GM10248 (cell line): ENCODE measurements around the gene FNDC5.

Experiments used
- CTCF ChIA-PET: fragments of 300-600 bp; sonication (Branson Sonifier 250); formaldehyde crosslinking; extraction: SDS; loops from one replicate; lab custom pipeline; 2021; ENCODE audit warnings: antibody characterized with exemption; lab: Yijun Ruan, JAX
- POLR2A ChIA-PET: fragments of 350-650 bp; sonication (Branson Sonifier 250); formaldehyde crosslinking; extraction: SDS; loops from one replicate; lab custom pipeline; 2020; ENCODE audit warnings: antibody characterized with exemption; lab: Yijun Ruan, JAX
- DNase-seq: peaks from one replicate; pipeline ENCODE4 v3.0.0; 2012; ENCODE audit errors: extremely low spot score
- TF ChIP-seq, protein P1 (sequence below): IDR thresholded peaks from 2 replicates; pipeline ENCODE4 v1.5.1; 2012; ENCODE audit warnings: mild to moderate bottlenecking, low read depth; ENCODE audit errors: extremely low read depth, missing control alignments, control extremely low read depth

The FNDC5 gene

GRCh38 chr1:32881291-32881690 lies 10.6 kb upstream of the FNDC5 start:
- TF ChIP-seq, protein P1, sequence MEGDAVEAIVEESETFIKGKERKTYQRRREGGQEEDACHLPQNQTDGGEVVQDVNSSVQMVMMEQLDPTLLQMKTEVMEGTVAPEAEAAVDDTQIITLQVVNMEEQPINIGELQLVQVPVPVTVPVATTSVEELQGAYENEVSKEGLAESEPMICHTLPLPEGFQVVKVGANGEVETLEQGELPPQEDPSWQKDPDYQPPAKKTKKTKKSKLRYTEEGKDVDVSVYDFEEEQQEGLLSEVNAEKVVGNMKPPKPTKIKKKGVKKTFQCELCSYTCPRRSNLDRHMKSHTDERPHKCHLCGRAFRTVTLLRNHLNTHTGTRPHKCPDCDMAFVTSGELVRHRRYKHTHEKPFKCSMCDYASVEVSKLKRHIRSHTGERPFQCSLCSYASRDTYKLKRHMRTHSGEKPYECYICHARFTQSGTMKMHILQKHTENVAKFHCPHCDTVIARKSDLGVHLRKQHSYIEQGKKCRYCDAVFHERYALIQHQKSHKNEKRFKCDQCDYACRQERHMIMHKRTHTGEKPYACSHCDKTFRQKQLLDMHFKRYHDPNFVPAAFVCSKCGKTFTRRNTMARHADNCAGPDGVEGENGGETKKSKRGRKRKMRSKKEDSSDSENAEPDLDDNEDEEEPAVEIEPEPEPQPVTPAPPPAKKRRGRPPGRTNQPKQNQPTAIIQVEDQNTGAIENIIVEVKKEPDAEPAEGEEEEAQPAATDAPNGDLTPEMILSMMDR: no peak
- ChIA-PET CTCF (interaction anchor here (0.9 to 1.3 kb wide), 5 partner anchors 9 to 205 kb away, joined by 3 to 4 read pairs (median 3); no protein-coding TSS in a partner anchor), POLR2A (no interaction called here)
- DNase-seq: no peak

DNA sequence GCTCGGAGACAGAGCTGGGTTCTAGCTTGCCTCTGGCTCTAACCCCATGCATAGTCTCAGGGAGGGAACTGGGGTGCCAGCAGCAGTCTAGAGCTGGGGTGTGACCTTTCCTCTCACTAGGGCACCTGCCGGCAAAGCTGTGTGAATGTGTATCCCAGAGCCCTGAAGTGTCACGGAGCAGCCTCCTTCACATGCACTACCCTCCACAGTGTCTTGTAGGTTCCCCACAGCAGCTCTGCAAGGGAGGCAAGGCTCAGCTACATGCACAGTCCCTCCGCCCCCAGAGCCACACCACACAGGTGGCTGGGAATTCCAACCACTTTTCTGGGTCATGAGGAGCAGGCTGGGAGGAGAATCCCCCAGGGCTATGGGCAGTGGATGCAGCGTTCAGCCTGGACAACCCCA lies 7.9 kb upstream of the FNDC5 start:
- DNase-seq: no peak
- ChIA-PET POLR2A (no interaction called here), CTCF (interaction anchor here (0.8 to 1.5 kb wide), 5 partner anchors 11 to 207 kb away, joined by 3 to 6 read pairs (median 4); no protein-coding TSS in a partner anchor)
- TF ChIP-seq, protein P1: no peak

GRCh38 chr1:32878183-32878582 lies 7.5 kb upstream of the FNDC5 start:
- ChIA-PET CTCF (interaction anchor here (0.8 to 1.5 kb wide), 5 partner anchors 11 to 208 kb away, joined by 3 to 6 read pairs (median 4); no protein-coding TSS in a partner anchor), POLR2A (no interaction called here)
- TF ChIP-seq, protein P1: no peak
- DNase-seq: no peak

- TF ChIP-seq, protein P1: no peak
- ChIA-PET CTCF (interaction anchor here (0.9 to 7.0 kb wide), 17 partner anchors 9 to 357 kb away, joined by 3 to 55 read pairs (median 11); partner anchors contain the start of genes AZIN2 and HPCA), POLR2A (no interaction called here)
- DNase-seq: no peak
Measured at GRCh38 chr1:32877211-32878110, 6.7 kb upstream of the FNDC5 start.

GRCh38 chr1:32876341-32877210 lies 5.9 kb upstream of the FNDC5 start:
- DNase-seq: peak; percentile 80
- CTCF ChIA-PET: interaction anchor here (0.6 to 7.0 kb wide), 29 partner anchors 10 to 475 kb away, joined by 3 to 55 read pairs (median 6); partner anchors contain the start of genes AZIN2 and HPCA
- POLR2A ChIA-PET: interaction anchor here (0.7 kb wide), 2 partner anchors 196 to 541 kb away, joined by 3 to 6 read pairs; no protein-coding TSS in a partner anchor
- TF ChIP-seq, protein P1: peak; percentile 89
